OCI-LY7 (cell line): Measurements from ENCODE around the gene GALNT11. TPM values are rescaled to one million over a fixed set of nuclear protein-coding genes. Genes with fewer than 3 reads are reported as not detected.
"Not testable (repeated sequence)": the region's sequence is repeated elsewhere in the genome, so short reads cannot be mapped to it uniquely, and the experiment has no call there.

Experiments used
- BruUV-seq: library from RNA; stranded (reverse); fragments of 400-500 nt; replicated peaks from 2 replicates; lab custom pipeline; 2021; lab: Mats Ljungman, UMichigan
- CTCF ChIA-PET: fragments of 300-600 bp; sonication (Branson Sonifier 250); formaldehyde crosslinking; loops from one replicate; lab custom pipeline; 2022; ENCODE audit warnings: antibody characterized with exemption; ENCODE audit not compliant: unreplicated experiment; lab: Charles Lee
- POLR2A ChIA-PET: fragments of 300-600 bp; sonication (Branson Sonifier 250); formaldehyde crosslinking; loops from one replicate; lab custom pipeline; 2022; ENCODE audit warnings: antibody characterized with exemption; lab: Charles Lee
- DNase-seq: peaks from one replicate; pipeline ENCODE4 v3.0.0-alpha.2; 2015; ENCODE audit warnings: low spot score
- H2AFZ ChIP-seq: fragments of 200-600 bp; sonication (generic), shearing (Covaris generic); 2 replicates; pipeline ENCODE4 v1.6.1; 2014; ENCODE audit warnings: mild to moderate bottlenecking, antibody characterized with exemption, low read length, moderate library complexity
- H3K27ac ChIP-seq: fragments of 200-600 bp; sonication (generic); 2 replicates; pipeline ENCODE4 v1.5.1; 2014; ENCODE audit warnings: mixed run types, low read depth, mild to moderate bottlenecking, moderate library complexity, low read length, inconsistent platforms; ENCODE audit not compliant: poor library complexity, severe bottlenecking
- H3K36me3 ChIP-seq: fragments of 200-600 bp; sonication (generic); 2 replicates; pipeline ENCODE4 v1.6.1; 2014; ENCODE audit warnings: mild to moderate bottlenecking, antibody characterized with exemption, low read length, moderate library complexity, mixed read lengths; ENCODE audit not compliant: insufficient read depth
- H3K4me1 ChIP-seq: fragments of 200-600 bp; sonication (generic); 2 replicates; pipeline ENCODE4 v1.5.1; 2014; ENCODE audit warnings: mild to moderate bottlenecking, low read length; ENCODE audit not compliant: insufficient read depth, poor library complexity, severe bottlenecking
- H3K4me2 ChIP-seq: fragments of 200-600 bp; sonication (generic); 2 replicates; pipeline ENCODE4 v1.6.1; 2014; ENCODE audit warnings: mild to moderate bottlenecking, low read length
- H3K4me3 ChIP-seq: fragments of 200-600 bp; sonication (generic); 2 replicates; pipeline ENCODE4 v1.5.1; 2014; ENCODE audit warnings: mild to moderate bottlenecking, low read depth, low read length; ENCODE audit not compliant: poor library complexity, severe bottlenecking
- H3K79me2 ChIP-seq: fragments of 200-600 bp; sonication (generic); 2 replicates; pipeline ENCODE4 v1.6.1; 2016; ENCODE audit warnings: low read depth, mild to moderate bottlenecking, low read length, moderate library complexity, mixed read lengths; ENCODE audit not compliant: insufficient read depth
- H3K9me2 ChIP-seq: fragments of 200-600 bp; sonication (generic); 2 replicates; pipeline ENCODE4 v1.6.1; 2016; ENCODE audit warnings: mild to moderate bottlenecking, low read length, mixed read lengths; ENCODE audit not compliant: insufficient read depth
- H3K9me3 ChIP-seq: fragments of 200-600 bp; sonication (generic); 2 replicates; pipeline ENCODE4 v1.6.1; 2014; ENCODE audit warnings: mild to moderate bottlenecking, mixed run types, low read length, mixed read lengths
- H4K20me1 ChIP-seq: fragments of 200-600 bp; sonication (generic); 2 replicates; pipeline ENCODE4 v1.6.1; 2014; ENCODE audit warnings: mild to moderate bottlenecking, antibody characterized with exemption, low read length, moderate library complexity, mixed read lengths; ENCODE audit not compliant: insufficient read depth
- CTCF ChIP-seq: fragments of 200-600 bp; sonication (generic); conservative IDR thresholded peaks from 2 replicates; pipeline ENCODE4 v1.5.1; 2014; ENCODE audit warnings: mild to moderate bottlenecking, antibody characterized with exemption, low read length, moderate library complexity, mixed read lengths
- EZH2phosphoT487 ChIP-seq: fragments of 200-600 bp; sonication (generic); IDR thresholded peaks from 2 replicates; pipeline ENCODE4 v1.6.1; 2018; ENCODE audit warnings: low read depth, borderline replicate concordance, mild to moderate bottlenecking, mixed run types, antibody characterized with exemption, low read length, moderate library complexity, mixed read lengths
- intact Hi-C: fragments of 100-400 bp; cut with micrococcal nuclease; formaldehyde crosslinking; loops from one replicate; pipeline ENCODE4 v1.10.0; 2022; ENCODE audit not compliant: unreplicated experiment
- total RNA-seq, 2 experiments: library from RNA; depleted of rRNA in 1 of 2; stranded (reverse); fragments of >200 nt in 1 of 2; shearing (Covaris generic) in 1 of 2; gene quantifications; 2 replicates each; pipeline ENCODE4 v1.2.3, GENCODE V29; 2014 to 2022

The GALNT11 gene
- total RNA-seq, 2 experiments from 2014 or later: not detected

DNA sequence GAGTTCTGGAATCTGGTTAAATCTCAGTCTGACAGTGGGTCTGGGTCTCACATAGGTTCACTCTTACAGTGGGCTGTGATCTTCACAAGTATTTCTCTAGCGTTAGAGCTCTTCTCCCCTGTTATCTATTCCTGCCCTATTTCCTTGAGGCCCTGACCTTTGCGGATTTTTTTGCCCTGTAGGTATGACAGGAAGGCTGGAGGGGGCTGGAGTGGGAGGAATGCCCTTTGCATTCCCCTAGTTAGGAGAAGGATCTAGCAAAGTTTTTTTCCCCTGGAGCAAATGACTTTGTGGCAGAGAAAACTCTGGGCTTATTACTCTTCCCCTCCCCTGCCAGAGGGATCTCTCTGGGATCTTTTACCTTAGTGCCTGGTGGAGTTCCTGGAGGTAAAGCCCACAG, 49.2 kb downstream of the GALNT11 start:
- TF ChIP-seq CTCF (no peak), EZH2phosphoT487 (no peak)
- CTCF ChIA-PET: no interaction called here
- H3K79me2 ChIP-seq: no peaks in the 10 kb centered on the region
- POLR2A ChIA-PET: interaction anchor here (0.6 kb wide), 2 partner anchors 19 to 77 kb away, joined by 6 to 7 read pairs; no protein-coding TSS in a partner anchor
- no peak overlapping the region for H3K4me3 ChIP-seq
- DNase-seq: no peak
- no peak overlapping the region for H3K4me2 ChIP-seq
- no peaks in the 10 kb centered on the region for H3K9me3 ChIP-seq
- H3K4me1 ChIP-seq: no peaks in the 10 kb centered on the region
- no peak overlapping the region for H3K27ac ChIP-seq
- H2AFZ ChIP-seq: no peak overlapping the region
- no peaks in the 10 kb centered on the region for H3K9me2 ChIP-seq
- intact Hi-C loops: no loop called here
- no peaks in the 10 kb centered on the region for H4K20me1 ChIP-seq
- BruUV-seq: no TSS peak
- no peaks in the 10 kb centered on the region for H3K36me3 ChIP-seq

DNA sequence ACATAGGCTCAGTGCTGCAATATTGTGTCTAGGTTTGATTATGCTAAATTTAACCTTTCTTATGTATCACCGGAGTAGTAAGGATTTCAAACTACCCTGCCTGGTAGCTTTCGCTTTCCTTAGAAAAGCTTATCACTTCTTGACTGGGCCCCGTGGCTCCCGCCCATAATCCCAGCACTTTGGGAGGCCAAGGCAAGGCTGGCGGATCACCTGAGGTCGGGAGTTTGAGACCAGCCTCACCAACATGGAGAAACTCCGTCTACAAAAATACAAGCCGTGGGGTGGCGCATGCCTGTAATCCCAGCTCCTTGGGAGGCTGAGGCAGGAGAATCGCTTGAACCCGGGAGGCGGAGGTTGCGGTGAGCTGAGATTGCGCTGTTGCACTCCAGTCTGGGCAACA, 49.9 kb downstream of the GALNT11 start:
- intact Hi-C loops, H3K79me2 ChIP-seq, CTCF ChIA-PET, H3K9me2 ChIP-seq, H4K20me1 ChIP-seq, H3K4me3 ChIP-seq, H3K4me2 ChIP-seq, H3K4me1 ChIP-seq, H3K27ac ChIP-seq, H2AFZ ChIP-seq, DNase-seq, BruUV-seq, H3K36me3 ChIP-seq, H3K9me3 ChIP-seq: not testable (repeated sequence)
- POLR2A ChIA-PET: interaction anchor here (0.6 kb wide), 2 partner anchors 19 to 653 kb away, joined by 7 read pairs; no protein-coding TSS in a partner anchor

- TF ChIP-seq EZH2phosphoT487 (no peak), CTCF (peak; percentile 76)
- no peaks in the 10 kb centered on the region for H3K4me1 ChIP-seq
- no peaks in the 10 kb centered on the region for H3K79me2 ChIP-seq
- no peaks in the 10 kb centered on the region for H4K20me1 ChIP-seq
- ChIA-PET CTCF (no interaction called here), POLR2A (interaction anchor here (0.6 to 0.8 kb wide), 2 partner anchors 14 to 416 kb away, joined by 3 to 8 read pairs; no protein-coding TSS in a partner anchor)
- H2AFZ ChIP-seq: no peak overlapping the region
- peak; percentile 40 for DNase-seq
- H3K4me3 ChIP-seq: no peak overlapping the region
- no peak overlapping the region for H3K4me2 ChIP-seq
- intact Hi-C loops: no loop called here
- BruUV-seq: no TSS peak
- H3K27ac ChIP-seq: no peak overlapping the region
- H3K36me3 ChIP-seq: no peaks in the 10 kb centered on the region
- no peaks in the 10 kb centered on the region for H3K9me2 ChIP-seq
- H3K9me3 ChIP-seq: no peaks in the 10 kb centered on the region
These were observed 50.9 kb downstream of the GALNT11 start for GRCh38 chr7:152076324-152076821.
